D721Med (cell line): Measurements from ENCODE around the gene SRP9.
"Not testable (repeated sequence)": the region's sequence is repeated elsewhere in the genome, so short reads cannot be mapped to it uniquely, and the experiment has no call there.

Experiments used
- DNase-seq: peaks from one replicate; pipeline ENCODE4 v3.0.0; 2011; ENCODE audit warnings: low spot score; ENCODE audit not compliant: insufficient read length
- FAIRE-seq: peaks from 2 replicates; lab custom pipeline; 2011; peaks lifted over from hg19 to GRCh38; lab: Jason Lieb, UNC
- CTCF ChIP-seq: IDR thresholded peaks from 2 replicates; pipeline ENCODE4 v1.5.1; 2012; ENCODE audit warnings: mild to moderate bottlenecking, control low read depth; ENCODE audit not compliant: insufficient read depth; ENCODE audit errors: missing control alignments

The SRP9 gene

GRCh38 chr1:225806249-225806648 lies 28.6 kb downstream of the SRP9 start:
- DNase-seq = no peak
- no peak for FAIRE-seq
- no peak for TF ChIP-seq CTCF

GRCh38 chr1:225806736-225807135 lies 29.1 kb downstream of the SRP9 start:
- not testable (repeated sequence) for DNase-seq, FAIRE-seq

GRCh38 chr1:225808136-225808535 lies 30.5 kb downstream of the SRP9 start:
- DNase-seq = no peak
- TF ChIP-seq CTCF = no peak
- no peak for FAIRE-seq

- TF ChIP-seq CTCF = peak; percentile 24
- FAIRE-seq = no peak
Observed at GRCh38 chr1:225809842-225810578, 32.4 kb downstream of the SRP9 start, which contains the start of gene EPHX1. Gene EPHX1, plus strand, starts transcription at chr1:225810124. Its CDS starts 18,606 bp downstream, at chr1:225828730.

GRCh38 chr1:225810579-225811538 lies 33.2 kb downstream of the SRP9 start:
- not testable (repeated sequence) for FAIRE-seq, DNase-seq

More at GRCh38 chr1:225809842-225810578, 32.4 kb downstream of the SRP9 start, which contains the start of gene EPHX1:
- peak; percentile 87 for DNase-seq

GRCh38 chr1:225811622-225812487 lies 34.2 kb downstream of the SRP9 start:
- no peak for FAIRE-seq
- DNase-seq = no peak

More at GRCh38 chr1:225811622-225812487, 34.2 kb downstream of the SRP9 start:
- peak; percentile 38 for TF ChIP-seq CTCF
